GM12874 (cell line): ENCODE results near the gene TMCO1.
A peak's percentile ranks its signal among the peaks of the same experiment; 100 is the strongest.

Experiments used
- CTCF ChIP-seq: IDR thresholded peaks from 2 replicates; pipeline ENCODE4 v1.5.1; 2011; ENCODE audit warnings: low read depth, mild to moderate bottlenecking, control low read depth, low read length, moderate library complexity; ENCODE audit not compliant: insufficient read depth

TMCO1 gene

DNA sequence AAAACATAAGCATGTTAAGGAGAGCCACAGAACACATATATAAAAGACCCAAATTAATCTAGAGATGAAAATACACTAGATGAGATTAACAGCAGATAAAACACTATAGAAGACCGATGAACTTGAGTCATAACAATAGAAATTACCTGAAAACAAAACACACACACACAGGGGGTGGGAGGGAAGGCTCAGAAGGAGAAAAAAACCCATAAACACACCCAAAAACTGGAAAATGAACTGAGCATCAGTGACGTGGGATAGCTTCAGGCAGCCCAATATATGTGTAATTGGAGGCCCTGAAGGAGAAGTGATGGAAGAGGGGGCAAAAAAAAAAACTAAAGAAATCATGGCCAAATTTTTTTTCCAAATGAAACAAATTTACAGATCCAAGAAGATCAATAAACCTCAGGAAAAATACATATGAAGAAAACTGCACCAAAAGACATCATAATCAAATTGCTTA, 81.7 kb downstream of the TMCO1 start:
- TF ChIP-seq CTCF = no peak

- TF ChIP-seq CTCF = 0 out of 2 replicates have a peak, but pooled peaks have one; percentile 6
These were observed 82.3 kb downstream of the TMCO1 start for GRCh38 chr1:165686121-165686970.

DNA sequence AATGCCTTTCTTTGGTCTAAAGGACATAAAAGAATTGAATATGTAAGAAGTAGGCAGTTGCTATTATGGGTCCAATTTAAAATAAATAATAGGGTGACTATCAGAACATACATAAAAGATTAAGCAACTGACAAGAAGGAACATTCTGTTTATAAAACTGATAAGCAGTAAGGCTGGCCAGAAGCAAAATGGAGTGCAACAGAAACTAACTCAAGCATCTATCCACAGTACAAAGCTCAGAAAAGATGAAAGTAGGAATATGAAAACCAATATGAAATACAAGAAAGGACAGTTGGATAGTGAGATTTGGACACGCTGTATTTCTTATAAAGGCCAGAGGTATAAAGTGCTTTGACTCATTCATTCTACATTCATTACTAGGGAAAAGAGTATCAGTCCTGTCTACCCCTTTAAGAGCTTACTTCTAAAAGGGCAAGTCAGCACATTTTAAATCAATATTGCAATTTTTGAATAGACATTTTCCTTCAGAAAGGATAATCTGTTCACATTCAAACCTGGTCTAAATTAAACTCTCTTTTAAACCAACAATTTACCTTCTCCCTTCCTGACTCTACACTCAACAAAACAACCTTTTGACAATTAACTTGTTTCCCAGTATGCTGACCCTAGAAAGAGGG, 84.7 kb downstream of the TMCO1 start:
- TF ChIP-seq CTCF = no peak

DNA sequence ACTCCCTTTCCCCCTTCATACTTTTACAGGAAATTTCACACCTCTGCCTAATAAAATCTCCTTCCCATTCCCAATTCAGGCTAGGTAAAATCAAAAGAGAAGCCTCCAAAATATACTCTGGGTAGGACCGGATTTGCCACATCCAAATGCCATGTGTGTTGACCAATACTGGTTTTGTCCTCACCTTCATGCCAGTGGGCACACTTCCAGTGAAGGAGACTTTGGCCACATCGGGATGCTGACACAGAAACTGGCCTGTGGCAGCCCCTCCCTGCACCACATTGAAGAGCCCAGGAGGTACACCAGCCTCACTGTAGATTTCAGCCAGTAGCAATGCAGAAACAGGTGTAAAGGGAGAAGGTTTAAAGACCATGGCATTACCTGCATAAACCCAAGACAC, 88.4 kb downstream of the TMCO1 start:
- TF ChIP-seq CTCF = no peak

DNA sequence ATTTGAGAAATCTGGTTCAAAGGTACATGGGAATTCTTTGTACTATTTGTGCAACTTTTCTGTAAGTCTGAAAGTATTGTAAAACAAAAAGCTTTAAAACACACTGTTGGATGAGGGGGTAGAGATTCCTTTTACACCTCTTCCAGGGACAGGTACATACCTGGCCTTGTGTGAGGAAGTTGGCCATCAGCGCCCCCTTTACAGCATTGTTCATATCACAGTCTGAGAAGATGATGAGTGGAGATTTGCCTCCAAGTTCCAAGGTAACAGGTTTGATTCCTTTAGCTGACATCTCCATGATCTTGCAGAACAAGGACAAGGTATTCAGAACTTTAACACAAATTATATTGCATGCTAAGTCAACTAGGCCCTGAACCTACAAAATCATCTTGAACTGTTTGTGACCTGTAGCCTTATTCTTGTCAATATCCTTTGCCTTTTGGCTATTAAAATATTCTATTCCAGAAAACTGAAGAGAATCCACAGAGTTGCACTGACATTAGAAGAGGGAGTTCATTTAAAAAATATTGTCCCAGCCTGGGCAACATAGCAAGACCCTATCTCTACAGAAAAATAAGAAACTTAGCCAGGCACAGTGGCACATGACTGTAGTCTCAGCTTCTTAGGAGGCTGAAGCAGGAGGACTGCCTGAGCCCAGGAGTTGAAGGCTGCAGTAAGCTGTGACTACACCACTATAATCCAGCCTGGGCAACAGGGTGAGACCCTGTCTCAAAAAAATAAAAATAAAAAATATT, 89.2 kb downstream of the TMCO1 start:
- no peak for TF ChIP-seq CTCF

DNA sequence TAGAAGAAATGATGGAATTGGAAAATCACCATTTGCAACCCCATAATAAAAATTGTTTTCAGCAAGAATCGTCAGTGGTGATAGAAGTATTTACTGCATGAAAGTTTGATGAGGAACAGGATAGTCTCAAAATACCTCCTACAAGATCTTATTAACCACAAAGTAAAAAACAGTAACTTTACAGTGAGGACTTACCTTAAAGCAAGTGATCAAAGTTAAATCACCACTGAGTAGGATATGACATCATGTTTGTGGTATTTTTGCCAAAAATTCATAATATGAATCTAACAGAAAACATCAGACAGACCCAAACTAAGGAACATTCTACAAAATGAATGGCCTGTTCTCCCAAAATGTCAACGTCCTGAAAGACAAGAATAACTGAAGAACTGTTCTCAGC, 90.2 kb downstream of the TMCO1 start:
- TF ChIP-seq CTCF = no peak
